ENCODE data around the gene GREB1.

The GREB1 gene

DNA sequence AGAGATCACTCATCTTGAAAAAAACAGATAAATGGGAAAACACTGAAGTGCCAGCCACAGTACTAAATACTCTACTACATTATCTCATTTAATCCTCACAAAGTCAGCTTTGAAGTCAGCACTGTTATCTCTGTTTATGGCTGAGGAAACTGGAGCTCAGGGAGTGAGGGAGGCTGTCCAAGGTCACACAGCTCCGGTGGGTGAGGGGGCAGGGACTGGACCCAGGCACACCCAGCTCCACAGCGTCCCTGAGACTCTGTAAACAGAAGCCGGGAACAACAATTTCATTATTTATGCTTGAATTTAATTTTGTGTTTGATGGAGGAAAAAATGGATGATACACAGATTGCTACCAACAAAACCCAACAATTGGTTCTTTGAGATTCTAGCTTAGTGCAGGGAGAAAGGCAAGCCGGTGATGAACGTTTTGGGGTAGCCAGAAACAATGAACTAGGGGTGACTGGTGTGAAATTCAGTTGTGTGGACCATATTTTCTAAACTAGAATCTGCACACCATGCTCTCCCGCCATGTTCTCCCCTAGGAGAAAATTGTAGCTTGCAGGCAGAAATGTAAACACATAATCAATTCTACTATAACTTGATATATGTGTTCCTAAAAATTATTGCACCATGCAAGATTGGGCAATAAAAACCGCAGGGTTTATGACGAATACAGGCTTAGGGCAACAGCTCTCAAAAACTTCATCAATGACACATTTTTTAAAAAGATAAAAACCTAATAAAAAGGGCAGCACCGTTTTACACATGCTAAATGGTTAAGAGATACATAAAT lies at the start of gene GREB1:
TSS of gene GREB1 (plus strand) at position 768 of the 793 bp plus-strand sequence. CDS start 22,570 bp downstream, outside the sequence.
- no peak for DNase-seq (ENCODE audit: low read depth, low spot score)

GRCh38 chr2:11488809-11489208 lies 45.0 kb upstream of the GREB1 start:
- no peak for DNase-seq (ENCODE audit: low read depth, low spot score)

DNA sequence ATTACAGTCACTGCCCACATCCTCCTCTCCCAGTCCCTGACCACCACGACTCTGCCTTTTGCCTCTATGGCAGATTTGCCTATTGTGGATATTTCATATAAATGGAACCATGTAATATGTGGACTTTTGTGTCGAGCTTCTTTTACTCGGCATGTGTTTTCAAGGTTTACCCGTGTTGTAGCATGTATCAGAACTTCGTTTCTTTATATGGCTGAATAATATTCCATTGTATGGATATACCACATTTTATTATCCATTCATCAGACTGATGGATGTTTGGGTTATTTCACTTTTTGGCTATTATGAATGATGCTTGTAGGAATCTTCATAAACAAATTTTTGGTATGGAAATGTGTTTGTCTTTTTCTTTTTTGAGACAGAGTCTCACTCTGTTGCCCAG lies 43.7 kb upstream of the GREB1 start:
- no peak for DNase-seq (ENCODE audit: low read depth, low spot score)

- DNase-seq (ENCODE audit: low read depth, low spot score), result no peak
Observed at GRCh38 chr2:11491348-11491933, 42.4 kb upstream of the GREB1 start.

- DNase-seq (ENCODE audit: low read depth, low spot score), result no peak
Observed at GRCh38 chr2:11492244-11492643, 41.6 kb upstream of the GREB1 start.

DNA sequence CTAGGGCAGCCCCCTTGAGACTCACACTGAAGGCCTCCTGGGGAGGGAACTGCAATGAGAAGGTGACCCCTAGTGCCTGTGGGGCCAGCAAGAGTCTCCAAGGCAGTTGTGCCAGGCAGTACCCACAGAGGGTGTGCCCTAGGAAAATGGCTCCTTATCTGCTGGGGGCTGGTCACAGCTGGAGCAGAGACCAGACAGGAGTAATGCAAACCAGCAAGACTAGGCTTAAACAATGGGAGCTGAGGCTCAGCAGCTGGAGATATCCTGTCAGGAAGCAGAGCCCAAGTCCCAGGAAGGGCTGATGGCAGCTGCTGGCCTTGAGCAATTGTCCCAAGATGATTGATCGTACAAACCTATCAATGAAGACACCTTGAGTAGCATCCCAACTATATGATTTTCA lies 41.1 kb upstream of the GREB1 start:
- peak; percentile 58 for DNase-seq (ENCODE audit: low read depth, low spot score)

DNA sequence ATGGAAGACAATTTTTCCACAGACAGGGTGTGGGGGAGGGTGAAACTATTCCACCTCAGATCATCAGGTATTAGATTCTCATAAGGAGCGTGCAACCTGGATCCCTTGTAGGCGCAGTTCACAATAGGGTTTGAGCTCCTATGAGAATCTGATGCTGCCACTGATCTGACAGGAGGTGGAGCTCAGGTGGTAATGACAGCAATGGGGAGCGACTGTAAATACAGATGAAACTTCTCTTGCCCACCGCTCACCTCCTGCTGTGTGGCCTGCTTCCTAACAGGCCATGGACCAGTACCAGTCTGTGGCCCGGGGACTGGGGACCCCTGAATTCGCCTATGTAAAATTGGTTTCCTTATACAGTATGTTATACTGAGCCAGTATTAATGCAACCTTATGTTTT lies 40.6 kb upstream of the GREB1 start:
- no peak for DNase-seq (ENCODE audit: low read depth, low spot score)

DNA sequence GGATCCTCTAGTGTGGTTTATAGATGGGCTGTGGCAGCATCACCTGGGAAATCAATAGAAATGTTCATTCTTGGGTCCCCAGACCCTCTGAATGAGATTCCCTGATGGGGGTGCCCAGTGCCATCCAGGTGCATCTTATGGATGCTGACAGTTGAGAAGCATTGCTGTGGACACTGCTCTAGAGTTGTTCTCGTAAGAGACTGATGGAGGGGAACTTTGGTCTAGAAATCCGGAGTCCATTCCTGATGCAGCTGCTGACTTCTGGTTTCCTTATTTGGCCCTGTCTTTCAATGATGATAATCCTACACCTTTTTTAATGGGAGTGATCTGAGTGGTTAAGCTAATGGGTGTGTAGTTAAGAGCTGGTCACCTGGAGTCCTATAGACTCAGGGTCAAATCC lies 39.5 kb upstream of the GREB1 start:
- DNase-seq (ENCODE audit: low read depth, low spot score), result no peak

DNA sequence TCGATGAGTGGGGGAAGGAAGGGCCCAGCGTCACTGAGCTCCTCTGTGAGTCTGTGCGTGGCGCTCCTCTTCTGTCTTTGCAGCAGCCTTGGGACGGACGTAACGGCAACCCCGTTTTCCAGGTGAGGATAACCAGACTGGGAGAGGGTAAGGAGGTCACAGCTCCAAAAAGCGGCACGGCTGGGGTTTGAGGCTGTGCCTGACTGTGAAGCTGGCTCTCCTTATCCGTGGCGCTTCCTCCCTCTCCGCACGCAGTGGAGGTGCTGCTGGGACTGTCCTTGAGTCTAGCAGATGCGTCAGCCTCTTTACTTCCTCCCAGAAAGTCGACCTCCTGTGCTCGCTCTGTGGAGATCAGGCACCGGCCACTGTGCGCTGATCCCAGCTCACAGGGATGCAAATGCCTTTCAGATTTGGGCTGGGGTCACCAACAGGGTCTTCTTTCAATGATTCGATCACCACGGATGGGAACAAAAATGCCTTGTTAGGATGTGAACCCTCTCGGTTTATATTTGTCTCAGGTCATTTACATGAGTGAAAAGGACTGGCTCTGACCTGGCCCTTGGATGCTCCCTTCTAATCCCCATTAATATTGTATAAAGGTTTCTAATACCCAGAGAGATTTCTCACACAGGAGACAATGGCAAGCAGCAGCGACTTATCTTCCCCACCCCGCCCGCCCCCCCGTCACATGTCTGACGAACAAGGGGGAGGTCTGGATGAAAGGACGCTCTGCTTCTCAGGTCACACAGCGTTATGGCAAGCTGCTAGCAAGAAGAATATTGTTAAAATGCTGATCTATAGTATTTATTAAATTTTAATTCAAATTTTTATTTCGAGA lies 37.8 kb upstream of the GREB1 start:
- peak; percentile 58 for DNase-seq (ENCODE audit: low read depth, low spot score)

DNA sequence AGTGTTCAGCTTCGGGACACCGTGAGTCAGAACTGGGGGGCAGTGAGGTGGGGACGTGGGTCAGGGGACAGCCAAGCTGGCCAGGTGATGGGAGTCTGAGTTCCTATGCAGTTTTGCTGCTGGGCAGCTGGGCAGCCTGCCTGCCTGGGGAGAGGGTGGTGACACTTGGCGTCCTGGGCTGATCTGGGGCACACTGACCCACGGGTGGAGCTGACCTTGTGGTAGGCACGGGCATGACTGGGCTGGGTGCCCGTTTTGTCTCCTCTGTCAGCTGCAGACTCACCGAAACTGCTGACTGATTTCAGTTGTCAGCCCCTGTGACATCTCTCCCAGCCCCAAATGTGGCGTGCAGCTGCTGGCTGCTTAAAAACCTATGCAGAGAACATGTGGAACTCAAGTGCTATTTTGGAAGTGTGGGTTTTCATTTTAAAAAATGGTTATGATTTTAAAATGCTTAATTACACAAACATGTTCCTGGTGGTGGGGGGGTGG lies 35.3 kb upstream of the GREB1 start:
- no peak for DNase-seq (ENCODE audit: low read depth, low spot score)

DNA sequence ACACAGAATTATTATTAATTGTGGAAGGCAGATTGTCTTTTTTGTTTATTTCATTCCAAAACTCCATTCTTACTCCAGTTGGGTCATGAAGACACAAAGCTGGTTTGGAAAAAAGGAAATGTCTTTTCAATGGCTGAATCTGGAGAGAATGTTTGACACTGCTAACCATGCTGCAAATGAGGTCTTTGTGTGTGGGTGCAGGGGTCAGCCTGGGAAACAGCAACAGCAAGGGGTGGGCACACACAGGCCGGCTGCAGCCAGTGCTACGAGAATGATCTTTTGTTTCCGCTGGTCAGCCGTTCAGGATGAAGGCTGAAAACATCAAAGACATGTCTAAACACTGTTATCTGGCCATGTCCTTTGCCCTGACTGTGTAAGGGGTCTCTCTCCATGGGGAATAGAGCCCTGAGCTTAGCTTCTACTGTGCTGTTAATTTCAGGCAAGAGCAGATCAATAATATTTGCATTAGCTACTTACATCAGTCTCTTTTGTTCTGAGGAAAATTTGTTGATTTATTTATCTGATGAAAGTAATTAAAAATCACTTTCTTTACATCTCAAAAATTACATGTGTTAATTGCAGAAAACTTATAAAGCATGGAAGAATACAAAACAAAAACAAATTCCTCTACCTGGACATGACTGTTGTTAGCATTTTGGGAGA lies 34.6 kb upstream of the GREB1 start:
- DNase-seq (ENCODE audit: low read depth, low spot score), result peak; percentile 59

DNA sequence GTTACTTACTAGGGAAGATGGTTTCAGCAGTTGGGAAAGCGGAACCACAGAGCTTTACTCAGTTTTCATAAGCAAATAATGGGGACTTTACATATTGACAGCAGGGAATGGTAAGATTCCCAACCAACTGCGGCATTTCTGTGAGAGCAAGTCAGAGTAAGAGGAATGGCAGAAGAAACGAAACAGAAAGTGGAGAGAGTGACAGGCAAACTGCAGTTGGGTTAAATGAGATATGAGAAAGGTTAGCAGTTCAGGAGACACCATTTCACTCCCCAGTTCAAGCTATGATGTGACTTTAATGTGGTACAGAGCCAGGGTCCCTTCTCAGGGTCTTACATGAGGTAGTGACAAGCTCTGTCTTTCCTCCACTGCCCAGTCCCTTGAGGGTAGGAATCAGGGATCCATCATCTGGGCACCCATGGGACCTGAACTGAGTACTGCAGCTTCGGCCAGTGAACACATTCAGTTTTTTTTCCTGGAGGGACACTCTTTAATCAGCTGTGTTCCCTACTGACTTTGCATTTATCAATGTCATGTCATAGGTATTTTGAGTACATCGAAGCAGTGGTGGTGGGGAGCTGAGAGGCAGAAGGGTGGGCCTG lies 33.0 kb upstream of the GREB1 start:
- DNase-seq (ENCODE audit: low read depth, low spot score), result no peak

DNA sequence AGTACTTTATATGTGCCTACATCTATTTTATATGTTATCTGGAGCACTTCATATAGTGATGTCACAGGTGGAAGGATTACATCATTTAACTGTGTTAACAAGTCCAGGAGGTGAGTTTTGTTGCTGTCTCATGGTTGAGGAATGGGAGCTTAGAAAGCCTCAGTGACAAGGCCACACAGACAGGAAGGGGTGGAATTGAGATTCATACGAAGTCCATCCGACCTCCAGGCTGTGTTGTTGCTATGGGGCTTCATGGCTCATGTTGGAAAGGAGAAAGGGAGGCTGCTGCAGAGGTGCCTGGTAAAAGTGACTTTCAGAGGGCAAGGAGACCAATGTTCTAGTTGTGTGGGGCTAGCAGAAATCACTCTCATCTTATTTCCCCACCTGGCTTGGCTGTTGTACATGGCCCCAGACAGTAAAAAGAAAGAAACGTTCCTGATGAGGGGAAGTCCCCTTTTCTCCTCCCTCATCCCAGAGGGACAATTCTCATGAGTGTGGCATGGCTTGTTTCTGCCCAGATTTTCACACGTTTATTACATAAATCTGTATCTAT lies 31.0 kb upstream of the GREB1 start:
- no peak for DNase-seq (ENCODE audit: low read depth, low spot score)

- DNase-seq (ENCODE audit: low read depth, low spot score), result no peak
Observed at GRCh38 chr2:11503354-11503927, 30.4 kb upstream of the GREB1 start.

- no peak for DNase-seq (ENCODE audit: low read depth, low spot score)
Observed at GRCh38 chr2:11505652-11506610, 27.9 kb upstream of the GREB1 start.

DNA sequence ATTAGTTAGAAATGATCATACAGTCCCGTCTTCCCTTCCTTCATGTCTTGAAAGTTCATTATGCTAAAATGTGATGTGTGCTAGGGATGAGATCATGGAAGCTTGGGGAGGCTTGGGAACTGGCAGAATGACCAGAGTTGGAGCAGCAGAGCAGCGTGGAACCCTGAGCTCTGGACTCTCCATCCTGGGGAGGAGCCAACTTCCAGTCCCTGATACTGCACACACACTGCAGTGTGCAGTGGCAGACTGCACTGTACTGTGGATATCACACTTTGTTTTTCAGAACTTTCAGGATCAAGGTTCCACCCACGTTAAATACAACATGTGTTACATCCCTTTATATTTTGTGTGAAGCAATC lies 27.3 kb upstream of the GREB1 start:
- DNase-seq (ENCODE audit: low read depth, low spot score), result no peak

DNA sequence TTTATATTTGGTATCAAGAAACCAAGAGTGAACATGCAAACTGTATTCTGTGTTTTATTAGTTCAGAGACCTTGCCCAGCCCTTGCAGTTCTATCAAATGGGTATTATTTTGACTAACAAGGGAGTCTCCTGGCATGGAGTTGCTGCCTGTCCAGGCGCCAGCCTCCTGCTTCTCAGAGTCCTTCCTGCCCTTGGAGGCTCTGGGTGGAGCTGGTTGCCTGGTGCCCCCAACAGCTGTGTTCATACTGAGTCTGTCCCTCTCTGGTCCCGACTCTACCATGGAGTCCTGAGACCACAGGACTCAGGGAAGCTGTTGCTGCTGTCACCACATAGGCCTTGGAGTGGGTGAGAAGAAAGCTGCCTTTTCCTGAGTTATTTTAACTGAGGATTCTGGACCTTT lies 26.3 kb upstream of the GREB1 start:
- DNase-seq (ENCODE audit: low read depth, low spot score), result no peak

GRCh38 chr2:11508279-11508678 lies 25.6 kb upstream of the GREB1 start:
- DNase-seq (ENCODE audit: low read depth, low spot score), result no peak

DNA sequence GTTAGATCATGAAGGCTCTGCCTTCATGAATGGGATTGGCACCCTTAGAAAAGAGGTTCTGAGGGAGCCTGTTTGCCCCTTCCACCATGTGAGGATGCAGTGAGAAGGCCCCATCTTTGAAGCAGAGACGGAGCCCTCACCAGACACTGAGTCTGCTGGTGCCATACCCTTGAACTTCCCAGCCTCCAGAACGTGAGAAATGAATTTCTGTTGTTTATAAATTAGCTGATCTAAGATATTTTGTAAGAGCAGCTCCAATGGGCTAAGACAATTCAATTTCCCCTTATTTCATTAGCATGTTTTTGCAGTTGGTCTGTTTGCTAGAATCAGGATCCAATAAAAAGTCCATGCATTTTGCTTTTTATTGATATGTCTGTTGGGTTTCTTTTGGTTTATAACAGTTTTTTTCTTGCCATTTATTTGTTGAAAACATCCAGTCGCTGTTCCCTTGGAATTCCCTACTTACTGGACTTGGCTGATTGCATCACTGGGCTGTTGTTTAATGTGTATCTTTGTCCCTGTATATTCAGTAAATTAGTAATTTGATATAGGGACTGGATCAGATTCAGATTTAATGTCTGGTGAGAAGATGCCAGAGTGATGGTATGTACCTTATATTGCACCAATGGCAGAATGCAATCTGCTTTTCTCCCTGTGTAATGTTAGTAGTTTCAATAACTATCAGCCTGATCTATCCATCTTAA lies 24.0 kb upstream of the GREB1 start:
- no peak for DNase-seq (ENCODE audit: low read depth, low spot score)

All from ELF-1 (cell line).